Measurements from ENCODE around the gene TMEM106C.

TMEM106C gene

GRCh38 chr12:48017921-48018617, 54.7 kb downstream of the TMEM106C start:
- no peak for DNase-seq
